ENCODE results near the gene SMPDL3B.
A peak's percentile ranks its signal among the peaks of the same experiment; 100 is the strongest.

The SMPDL3B gene

GRCh38 chr1:27928216-27928954, 6.4 kb upstream of the SMPDL3B start:
- CTCF ChIA-PET: interaction anchor here (0.9 to 2.7 kb wide), 3 partner anchors 9 to 48 kb away, joined by 3 to 9 read pairs (median 3); no protein-coding TSS in a partner anchor
- H3K4me1 Mint-ChIP-seq: peaks cover 28% of the 10 kb centered on the region
- H3K4me3 Mint-ChIP-seq: no peak overlapping the region
- no peak overlapping the region for H3K27ac Mint-ChIP-seq
- no peaks in the 10 kb centered on the region for H3K9me3 Mint-ChIP-seq
- no peak for DNase-seq
- H3K27me3 Mint-ChIP-seq: peaks cover 13% of the 10 kb centered on the region
- no peaks in the 10 kb centered on the region for H3K36me3 Mint-ChIP-seq

GRCh38 chr1:27931184-27931583, 3.6 kb upstream of the SMPDL3B start:
- no peak overlapping the region for H3K4me3 Mint-ChIP-seq
- peak overlapping the region; percentile 65 for H3K27ac Mint-ChIP-seq
- peaks cover 45% of the 10 kb centered on the region for H3K4me1 Mint-ChIP-seq
- DNase-seq: peak; percentile 31
- no peaks in the 10 kb centered on the region for H3K36me3 Mint-ChIP-seq
- H3K9me3 Mint-ChIP-seq: no peaks in the 10 kb centered on the region
- peaks cover 37% of the 10 kb centered on the region for H3K27me3 Mint-ChIP-seq
- CTCF ChIA-PET: interaction anchor here (1.9 kb wide), 1 partner anchor 9 kb away, joined by 6 read pairs; no protein-coding TSS in a partner anchor

GRCh38 chr1:27931759-27932158, 3.0 kb upstream of the SMPDL3B start:
- H3K27me3 Mint-ChIP-seq: peaks cover 43% of the 10 kb centered on the region
- CTCF ChIA-PET: interaction anchor here (1.9 kb wide), 1 partner anchor 9 kb away, joined by 6 read pairs; no protein-coding TSS in a partner anchor

GRCh38 chr1:27935721-27936120, 921 bp downstream of the SMPDL3B start:
- Mint-ChIP-seq H3K4me3 (no peak overlapping the region), H3K4me1 (peaks cover 56% of the 10 kb centered on the region), H3K27ac (no peak overlapping the region), H3K27me3 (peaks cover 54% of the 10 kb centered on the region), H3K9me3 (no peaks in the 10 kb centered on the region), H3K36me3 (no peaks in the 10 kb centered on the region)
- CTCF ChIA-PET: interaction anchor here (1.0 to 1.1 kb wide), 2 partner anchors 10 to 152 kb away, joined by 3 read pairs; partner anchors contain the start of gene EYA3
- DNase-seq: no peak

More at GRCh38 chr1:27931759-27932158, 3.0 kb upstream of the SMPDL3B start:
- no peak for DNase-seq
- Mint-ChIP-seq H3K27ac (peak overlapping the region; percentile 65), H3K9me3 (no peaks in the 10 kb centered on the region), H3K4me3 (no peak overlapping the region), H3K4me1 (peaks cover 45% of the 10 kb centered on the region), H3K36me3 (no peaks in the 10 kb centered on the region)

- DNase-seq: no peak
- CTCF ChIA-PET: interaction anchor here (1.5 kb wide), 1 partner anchor 43 kb away, joined by 5 read pairs; no protein-coding TSS in a partner anchor
- H3K9me3 Mint-ChIP-seq: no peaks in the 10 kb centered on the region
- H3K27ac Mint-ChIP-seq: no peak overlapping the region
- no peak overlapping the region for H3K4me3 Mint-ChIP-seq
- no peaks in the 10 kb centered on the region for H3K36me3 Mint-ChIP-seq
- H3K27me3 Mint-ChIP-seq: peaks cover 54% of the 10 kb centered on the region
- H3K4me1 Mint-ChIP-seq: peaks cover 54% of the 10 kb centered on the region
These were observed 1.6 kb downstream of the SMPDL3B start for GRCh38 chr1:27936370-27936769.

DNA sequence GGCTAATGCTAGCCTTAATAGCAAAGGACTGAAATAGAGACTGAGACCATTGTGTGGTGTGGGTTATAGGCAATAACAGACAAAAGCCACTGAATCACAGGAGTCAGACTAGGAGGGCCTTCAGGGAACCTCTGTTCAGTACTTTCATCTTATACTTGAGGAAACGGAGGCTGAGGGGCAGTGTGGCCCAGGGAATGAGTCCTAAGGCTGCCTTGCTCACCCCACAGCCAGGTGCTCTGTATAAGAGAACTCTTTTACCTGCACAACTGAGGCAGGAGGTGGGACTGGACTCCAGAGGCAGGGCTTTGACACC, 2.7 kb downstream of the SMPDL3B start:
- no peak overlapping the region for H3K4me3 Mint-ChIP-seq
- H3K9me3 Mint-ChIP-seq: no peaks in the 10 kb centered on the region
- CTCF ChIA-PET: interaction anchor here (1.2 to 1.5 kb wide), 2 partner anchors 14 to 42 kb away, joined by 3 to 5 read pairs; no protein-coding TSS in a partner anchor
- H3K36me3 Mint-ChIP-seq: no peaks in the 10 kb centered on the region
- peaks cover 48% of the 10 kb centered on the region for H3K27me3 Mint-ChIP-seq
- DNase-seq: no peak
- peaks cover 50% of the 10 kb centered on the region for H3K4me1 Mint-ChIP-seq
- no peak overlapping the region for H3K27ac Mint-ChIP-seq

DNA sequence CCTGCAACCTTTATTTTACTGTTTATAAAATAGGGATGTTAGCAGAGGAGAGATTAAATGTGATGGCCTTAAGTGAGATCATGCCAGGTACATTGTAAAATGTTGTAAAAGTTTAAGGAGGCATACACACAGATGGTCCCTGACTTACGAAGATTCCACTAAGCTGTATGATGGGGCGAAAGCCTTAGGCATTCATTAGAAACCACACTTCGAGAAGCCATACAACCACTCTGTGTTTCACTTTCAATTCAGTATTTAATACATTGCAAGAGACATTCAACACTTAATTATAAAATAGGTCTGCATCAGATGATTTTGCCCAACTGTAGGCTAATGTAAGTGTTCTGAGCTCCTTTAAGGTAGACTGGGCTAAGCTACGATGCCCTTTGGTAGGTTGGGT, 3.7 kb downstream of the SMPDL3B start:
- H3K27ac Mint-ChIP-seq: no peak overlapping the region
- CTCF ChIA-PET: interaction anchor here (0.6 to 2.4 kb wide), 7 partner anchors 10 to 270 kb away, joined by 3 to 9 read pairs (median 4); no protein-coding TSS in a partner anchor
- no peaks in the 10 kb centered on the region for H3K9me3 Mint-ChIP-seq
- peaks cover 40% of the 10 kb centered on the region for H3K27me3 Mint-ChIP-seq
- H3K36me3 Mint-ChIP-seq: no peaks in the 10 kb centered on the region
- no peak for DNase-seq
- no peak overlapping the region for H3K4me3 Mint-ChIP-seq
- H3K4me1 Mint-ChIP-seq: peaks cover 58% of the 10 kb centered on the region

- Mint-ChIP-seq H3K4me3 (no peak overlapping the region), H3K4me1 (peaks cover 63% of the 10 kb centered on the region), H3K27me3 (peaks cover 25% of the 10 kb centered on the region), H3K9me3 (no peaks in the 10 kb centered on the region), H3K36me3 (no peaks in the 10 kb centered on the region), H3K27ac (no peak overlapping the region)
- CTCF ChIA-PET: interaction anchor here (0.7 to 3.4 kb wide), 18 partner anchors 8 to 268 kb away, joined by 3 to 35 read pairs (median 3); no protein-coding TSS in a partner anchor
- peak; percentile 84 for DNase-seq
These were observed 5.5 kb downstream of the SMPDL3B start for GRCh38 chr1:27940297-27940696.

DNA sequence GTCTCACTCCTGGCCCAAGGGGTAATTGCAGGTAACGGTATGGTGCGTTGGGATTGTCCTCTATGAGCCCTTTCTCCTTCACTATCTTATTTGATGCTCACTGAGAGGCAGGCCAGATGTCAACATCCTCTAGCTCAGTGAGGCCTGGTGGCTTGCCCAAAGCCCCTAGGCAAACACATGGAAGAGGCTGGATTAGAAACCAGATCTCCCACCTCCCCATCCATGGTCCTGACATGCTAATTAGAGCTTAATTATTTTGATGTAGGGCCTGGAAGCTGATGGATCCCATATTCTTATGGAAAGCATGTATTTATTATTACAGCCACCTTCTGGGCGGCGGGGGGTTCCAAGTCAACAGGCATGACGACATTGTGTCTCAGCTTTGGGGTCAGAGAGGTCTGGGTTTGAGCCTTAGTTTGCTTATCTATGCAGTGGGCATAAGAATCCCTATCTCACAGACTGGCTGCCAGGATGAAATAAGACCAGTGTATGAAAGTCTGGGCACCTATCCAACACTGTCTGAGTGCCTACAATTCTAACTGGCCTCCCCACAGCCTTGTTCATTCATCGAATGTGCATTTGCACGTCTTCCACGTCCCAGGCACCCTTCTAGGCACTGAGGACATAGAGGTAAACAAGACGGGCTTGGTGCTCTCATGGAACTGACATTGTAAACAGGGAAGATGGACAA, 6.2 kb downstream of the SMPDL3B start:
- Mint-ChIP-seq H3K27me3 (peaks cover 18% of the 10 kb centered on the region), H3K9me3 (no peaks in the 10 kb centered on the region), H3K27ac (peak overlapping the region; percentile 35), H3K4me1 (peaks cover 59% of the 10 kb centered on the region), H3K4me3 (no peak overlapping the region), H3K36me3 (no peaks in the 10 kb centered on the region)
- CTCF ChIA-PET: interaction anchor here (0.7 to 3.4 kb wide), 18 partner anchors 8 to 268 kb away, joined by 3 to 35 read pairs (median 3); partner anchors contain the start of gene XKR8
- DNase-seq: no peak

DNA sequence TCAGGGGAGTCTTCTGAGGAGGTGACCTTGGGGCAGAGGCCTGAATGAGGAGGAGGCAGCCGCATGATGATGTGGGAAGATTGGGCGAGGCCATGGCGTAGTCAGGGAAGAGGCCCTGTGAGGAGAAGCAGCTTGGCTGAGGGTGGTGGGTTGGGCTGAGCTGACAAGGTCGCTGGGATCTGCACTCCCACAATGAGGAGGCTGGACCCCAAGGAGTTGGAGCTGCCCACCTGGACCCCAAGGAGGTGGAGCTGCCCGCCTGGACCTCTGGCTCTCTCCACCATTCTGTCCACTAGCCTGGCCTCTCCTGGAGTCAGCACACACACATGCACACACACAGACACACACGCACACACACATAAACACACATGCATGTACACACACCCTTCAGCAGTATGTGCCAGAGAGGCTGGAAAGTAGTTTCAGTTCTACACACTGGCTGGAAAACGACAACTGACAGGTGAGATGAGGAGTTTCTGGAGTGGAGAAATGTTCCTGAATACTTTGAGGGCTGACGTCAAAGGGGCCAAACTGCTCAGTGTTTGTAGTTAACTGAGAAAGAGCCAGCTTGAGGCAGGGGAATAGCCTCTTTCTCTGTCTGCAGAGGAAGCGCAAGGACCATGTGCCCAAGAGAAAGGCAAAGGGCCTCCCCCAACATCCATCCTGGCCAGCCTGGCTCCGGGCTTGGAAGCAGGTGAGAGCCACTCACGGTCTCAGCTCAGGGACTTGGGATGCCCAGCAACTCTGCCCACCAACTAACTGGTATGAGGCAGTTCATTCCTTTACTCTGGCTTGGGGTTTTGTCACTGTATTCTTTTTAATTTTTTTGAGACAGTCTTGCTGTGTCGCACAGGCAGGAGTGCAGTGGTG, 7.1 kb downstream of the SMPDL3B start:
- peak overlapping the region; percentile 37 for H3K27ac Mint-ChIP-seq
- CTCF ChIA-PET: interaction anchor here (0.7 to 3.4 kb wide), 7 partner anchors 18 to 267 kb away, joined by 3 to 35 read pairs (median 3); partner anchors contain the start of gene XKR8
- peaks cover 10% of the 10 kb centered on the region for H3K27me3 Mint-ChIP-seq
- no peaks in the 10 kb centered on the region for H3K36me3 Mint-ChIP-seq
- no peak for DNase-seq
- H3K4me1 Mint-ChIP-seq: peaks cover 59% of the 10 kb centered on the region
- H3K4me3 Mint-ChIP-seq: no peak overlapping the region
- no peaks in the 10 kb centered on the region for H3K9me3 Mint-ChIP-seq

DNA sequence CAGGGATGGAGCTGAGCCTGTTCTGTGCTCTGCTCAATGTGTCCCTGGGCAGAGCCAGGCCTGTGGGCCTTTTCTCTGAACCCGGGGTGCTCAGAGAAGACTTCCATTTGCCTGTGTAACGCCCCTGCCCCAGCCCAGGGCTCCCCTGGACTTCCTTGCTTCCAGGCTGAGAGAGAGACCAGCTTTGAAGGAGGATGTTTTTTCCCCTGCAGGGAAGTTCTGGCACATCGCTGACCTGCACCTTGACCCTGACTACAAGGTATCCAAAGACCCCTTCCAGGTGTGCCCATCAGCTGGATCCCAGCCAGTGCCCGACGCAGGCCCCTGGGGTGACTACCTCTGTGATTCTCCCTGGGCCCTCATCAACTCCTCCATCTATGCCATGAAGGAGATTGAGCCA, 10.2 kb downstream of the SMPDL3B start:
- DNase-seq: no peak
- Mint-ChIP-seq H3K36me3 (no peaks in the 10 kb centered on the region), H3K4me3 (no peak overlapping the region), H3K27me3 (peaks cover 12% of the 10 kb centered on the region), H3K27ac (no peak overlapping the region), H3K9me3 (no peaks in the 10 kb centered on the region), H3K4me1 (peaks cover 46% of the 10 kb centered on the region)
- CTCF ChIA-PET: interaction anchor here (0.8 to 1.3 kb wide), 2 partner anchors 10 to 27 kb away, joined by 3 read pairs; partner anchors contain the start of gene SMPDL3B

GRCh38 chr1:27949027-27949426, 14.2 kb downstream of the SMPDL3B start:
- CTCF ChIA-PET: interaction anchor here (1.6 kb wide), 1 partner anchor 10 kb away, joined by 5 read pairs; no protein-coding TSS in a partner anchor
- no peak for DNase-seq
- H3K4me1 Mint-ChIP-seq: peaks cover 14% of the 10 kb centered on the region
- H3K4me3 Mint-ChIP-seq: no peak overlapping the region
- H3K27ac Mint-ChIP-seq: no peak overlapping the region
- H3K9me3 Mint-ChIP-seq: no peaks in the 10 kb centered on the region
- no peaks in the 10 kb centered on the region for H3K36me3 Mint-ChIP-seq
- peaks cover 19% of the 10 kb centered on the region for H3K27me3 Mint-ChIP-seq

DNA sequence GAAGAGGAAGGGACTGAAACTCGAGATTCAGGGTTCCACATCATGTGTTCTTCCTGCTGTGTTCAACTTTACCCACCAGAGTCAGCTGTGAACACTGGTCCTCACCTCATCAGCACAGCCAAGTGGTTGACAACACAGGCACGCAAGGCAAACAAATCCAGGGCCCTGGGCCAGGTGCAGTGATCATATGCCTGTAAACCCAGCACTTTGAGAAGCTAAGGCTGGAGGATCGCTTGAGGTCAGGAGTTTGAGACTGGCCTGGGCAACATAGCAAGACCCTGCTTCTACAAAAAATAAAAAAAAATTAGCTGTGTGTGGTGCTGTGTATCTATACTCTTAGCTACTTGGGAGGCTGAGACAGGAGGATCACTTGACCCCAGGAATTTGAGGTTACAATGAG, 16.6 kb downstream of the SMPDL3B start:
- DNase-seq: no peak
- H3K4me1 Mint-ChIP-seq: no peaks in the 10 kb centered on the region
- H3K4me3 Mint-ChIP-seq: no peak overlapping the region
- H3K9me3 Mint-ChIP-seq: no peaks in the 10 kb centered on the region
- no peaks in the 10 kb centered on the region for H3K36me3 Mint-ChIP-seq
- no peak overlapping the region for H3K27ac Mint-ChIP-seq
- CTCF ChIA-PET: interaction anchor here (1.1 to 1.9 kb wide), 2 partner anchors 11 to 13 kb away, joined by 3 to 6 read pairs; no protein-coding TSS in a partner anchor
- H3K27me3 Mint-ChIP-seq: peaks cover 41% of the 10 kb centered on the region

Data from activated naive CD4-positive, alpha-beta T cell treated with anti-CD3 and anti-CD28 coated beads, Interleukin-2, amount 10 ng/mL, durations not matched to agents 7 days and 5 days (primary cell).